ENCODE results near the gene PSMD1.
A peak's percentile ranks its signal among the peaks of the same experiment; 100 is the strongest.

The PSMD1 gene

GRCh38 chr2:231036131-231036530 is 20.5 kb upstream of the PSMD1 start:
- DNase-seq, result no peak

- DNase-seq, result no peak
Observed at GRCh38 chr2:231036578-231037106, 20.0 kb upstream of the PSMD1 start.

DNA sequence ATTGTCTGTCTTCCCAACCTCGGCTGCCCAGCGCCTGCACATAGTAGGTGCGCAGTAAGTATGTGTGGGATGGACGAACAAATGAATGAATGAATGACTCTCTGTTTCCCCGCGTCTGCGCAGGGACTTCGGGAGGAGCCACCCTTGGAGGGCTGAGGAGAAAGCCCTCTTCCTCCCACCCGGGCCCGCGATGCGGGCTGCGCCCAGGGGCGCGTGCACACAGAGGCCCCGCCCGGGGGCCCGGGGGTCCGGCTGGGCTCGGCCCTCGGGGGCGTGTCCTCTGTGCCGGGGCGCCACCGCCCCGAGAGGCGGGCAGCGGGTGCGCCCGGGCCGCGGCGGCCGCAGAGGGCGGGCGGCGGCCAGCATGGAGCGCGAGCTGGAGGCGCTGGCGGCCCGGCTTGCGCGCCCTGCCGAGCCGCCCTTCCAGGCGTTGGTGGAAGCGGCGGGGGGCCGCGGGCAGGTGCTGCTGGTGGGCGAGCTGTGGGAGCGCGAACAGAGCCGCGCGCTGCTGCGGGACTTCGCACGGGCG is 19.4 kb upstream of the PSMD1 start, which contains the start of gene C2orf72:
Gene C2orf72, plus strand, starts transcription at position 322 of the 529 bp plus-strand sequence. Its CDS starts 43 bp downstream, at position 365.
- DNase-seq, result no peak

DNA sequence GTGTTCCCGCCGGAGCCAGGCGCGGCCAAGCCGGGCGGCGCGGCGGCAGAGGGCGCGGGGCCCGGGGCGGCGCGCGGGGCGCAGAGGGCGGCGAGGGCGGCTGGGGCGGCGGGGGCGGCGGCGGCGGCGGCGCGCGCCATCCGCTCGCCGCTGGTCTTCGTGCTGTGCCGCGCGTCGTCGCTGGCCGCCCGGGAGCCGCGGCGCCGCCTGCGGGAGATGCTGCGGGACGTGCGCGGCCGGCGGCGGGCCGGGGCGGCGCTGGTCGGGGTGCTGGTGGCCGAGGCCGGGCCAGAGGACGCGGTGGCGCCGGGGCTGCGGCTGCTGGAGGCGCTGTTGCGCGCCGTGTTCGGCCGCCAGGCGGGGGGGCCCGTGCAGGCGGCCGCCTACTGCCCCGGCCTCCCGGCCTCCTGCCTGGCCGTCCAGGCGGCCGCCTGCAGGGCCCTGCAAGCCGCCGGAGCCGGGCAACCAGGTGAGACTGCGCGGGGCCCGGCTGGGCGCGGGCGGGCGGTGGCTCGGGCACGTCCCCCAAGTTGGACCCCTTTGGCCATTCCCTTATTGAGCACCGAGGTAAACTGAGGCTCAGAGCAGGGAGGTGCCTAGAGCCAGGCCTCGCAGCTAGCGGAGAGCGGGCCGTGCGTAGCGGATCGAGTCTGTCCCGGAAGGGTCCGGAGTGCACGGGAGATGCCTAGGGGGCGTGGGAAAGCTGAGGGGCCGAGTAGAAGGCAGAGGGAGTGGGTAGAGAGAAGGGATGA is 18.8 kb upstream of the PSMD1 start:
- DNase-seq, result no peak

DNA sequence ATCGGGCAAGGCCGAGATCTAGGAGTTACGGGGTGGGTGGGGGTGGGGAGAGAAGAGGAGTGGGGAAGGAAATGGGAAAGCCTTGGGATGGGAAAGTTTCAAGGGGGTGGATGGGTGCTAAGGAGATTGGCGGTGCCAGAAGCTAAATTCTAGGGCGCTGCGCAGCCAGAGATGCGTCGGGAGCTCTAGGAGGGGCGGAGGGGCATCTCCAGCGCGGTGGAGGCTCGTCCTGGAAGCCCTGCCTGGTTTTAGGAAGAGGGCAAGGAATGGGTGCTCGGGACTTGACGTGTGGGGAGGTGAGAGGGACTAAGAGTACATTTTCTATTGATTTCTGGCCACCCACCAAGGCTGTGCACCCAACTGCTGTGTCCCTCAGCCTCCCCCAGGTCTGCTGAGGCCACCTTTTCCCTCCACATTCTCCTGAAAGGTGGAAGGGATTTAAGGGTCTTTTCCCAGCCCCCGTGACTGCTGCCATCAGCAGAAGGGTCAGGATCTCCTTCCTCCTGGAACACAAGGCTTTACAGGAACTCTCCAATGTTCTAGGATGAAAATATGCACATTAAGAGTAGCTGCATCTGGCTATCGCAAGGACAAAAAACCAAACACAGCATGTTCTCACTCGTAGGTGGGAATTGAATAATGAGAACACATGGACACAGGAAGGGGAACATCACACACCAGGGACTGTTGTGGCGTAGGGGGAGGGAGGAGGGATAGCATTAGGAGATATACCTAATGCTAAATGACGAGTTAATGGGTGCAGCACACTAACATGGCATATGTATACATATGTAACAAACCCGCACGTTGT is 18.0 kb upstream of the PSMD1 start:
- no peak for DNase-seq

GRCh38 chr2:231039294-231039664 is 17.4 kb upstream of the PSMD1 start:
- DNase-seq, result no peak

DNA sequence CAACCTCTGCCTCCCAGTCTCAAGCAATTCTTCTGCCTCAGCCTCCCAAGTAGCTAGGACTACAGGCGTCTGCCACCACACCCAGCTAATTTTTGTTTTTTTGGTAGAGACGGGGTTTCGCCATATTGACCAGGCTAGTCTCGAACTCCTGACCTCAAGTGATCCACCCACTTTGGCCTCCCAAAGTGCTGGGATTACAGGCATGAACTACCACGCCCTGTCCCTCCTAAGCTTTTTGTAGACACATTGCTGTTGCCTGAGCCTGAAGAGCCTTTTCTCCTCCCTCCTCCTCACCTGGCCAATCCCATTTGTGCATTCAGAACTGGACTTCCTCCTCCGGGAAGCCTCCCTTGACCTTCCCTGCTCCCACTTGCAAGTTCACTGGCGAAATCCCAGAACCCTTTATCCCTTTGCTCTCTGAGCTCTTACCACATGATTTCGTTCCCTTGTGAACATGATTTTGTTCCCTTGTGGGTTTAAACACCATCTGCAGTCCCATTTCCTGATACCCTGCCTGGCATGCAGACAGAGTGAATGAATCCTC is 16.8 kb upstream of the PSMD1 start:
- no peak for DNase-seq

GRCh38 chr2:231041061-231041689 is 15.5 kb upstream of the PSMD1 start:
- no peak for DNase-seq

- no peak for DNase-seq
Observed at GRCh38 chr2:231043796-231044195, 12.9 kb upstream of the PSMD1 start.

GRCh38 chr2:231046916-231047273 is 9.8 kb upstream of the PSMD1 start:
- DNase-seq, result no peak

- DNase-seq, result no peak
Observed at GRCh38 chr2:231047274-231047922, 9.3 kb upstream of the PSMD1 start.

DNA sequence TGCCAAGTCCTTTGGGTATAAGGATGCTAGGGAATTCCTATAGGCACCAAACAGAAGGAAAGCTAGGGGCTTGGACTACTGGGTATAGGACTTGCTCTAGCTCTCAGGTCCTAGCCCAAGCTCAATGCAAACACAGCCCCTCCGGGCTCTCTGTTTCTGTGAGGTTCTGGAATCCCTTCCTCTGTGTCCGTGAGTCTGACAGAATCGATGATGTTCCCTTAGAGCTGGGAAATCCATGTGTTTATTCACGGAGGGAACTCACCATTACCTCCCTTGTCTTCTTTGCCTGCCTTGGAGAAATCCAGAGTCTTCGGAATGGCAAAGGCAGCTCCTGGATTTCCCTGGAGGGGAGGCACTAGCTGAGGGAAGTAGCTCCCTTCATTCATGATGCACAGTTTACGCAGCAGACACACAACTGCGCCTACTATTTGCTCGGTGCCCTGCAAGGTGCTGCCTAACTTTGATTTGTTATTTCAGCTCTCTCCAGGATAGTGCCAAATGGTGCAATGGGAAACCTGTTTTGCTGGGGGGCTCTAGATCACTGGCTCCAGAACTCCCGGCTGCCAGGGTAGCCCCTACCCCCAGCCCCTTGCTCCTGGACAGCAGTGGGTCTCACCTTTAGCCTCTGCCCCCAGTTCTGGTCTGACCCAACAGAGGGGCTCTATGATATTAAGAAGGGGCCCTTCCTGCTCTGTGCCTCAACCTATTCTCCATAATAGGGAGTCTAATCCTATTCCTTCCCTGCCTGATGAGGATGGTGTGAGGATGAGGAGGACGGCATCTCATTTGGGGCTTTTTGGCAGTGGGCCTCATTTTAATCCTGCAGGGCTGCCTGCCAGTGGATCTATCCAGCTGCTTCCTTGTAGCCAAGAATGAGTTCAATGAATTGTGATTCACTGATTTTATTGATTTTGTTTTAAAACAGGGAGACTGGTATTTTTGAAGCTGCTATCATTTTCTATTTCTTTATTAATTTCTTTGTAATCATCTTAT is 8.4 kb upstream of the PSMD1 start:
- DNase-seq, result no peak

- no peak for DNase-seq
Observed at GRCh38 chr2:231049286-231050017, 7.2 kb upstream of the PSMD1 start.

DNA sequence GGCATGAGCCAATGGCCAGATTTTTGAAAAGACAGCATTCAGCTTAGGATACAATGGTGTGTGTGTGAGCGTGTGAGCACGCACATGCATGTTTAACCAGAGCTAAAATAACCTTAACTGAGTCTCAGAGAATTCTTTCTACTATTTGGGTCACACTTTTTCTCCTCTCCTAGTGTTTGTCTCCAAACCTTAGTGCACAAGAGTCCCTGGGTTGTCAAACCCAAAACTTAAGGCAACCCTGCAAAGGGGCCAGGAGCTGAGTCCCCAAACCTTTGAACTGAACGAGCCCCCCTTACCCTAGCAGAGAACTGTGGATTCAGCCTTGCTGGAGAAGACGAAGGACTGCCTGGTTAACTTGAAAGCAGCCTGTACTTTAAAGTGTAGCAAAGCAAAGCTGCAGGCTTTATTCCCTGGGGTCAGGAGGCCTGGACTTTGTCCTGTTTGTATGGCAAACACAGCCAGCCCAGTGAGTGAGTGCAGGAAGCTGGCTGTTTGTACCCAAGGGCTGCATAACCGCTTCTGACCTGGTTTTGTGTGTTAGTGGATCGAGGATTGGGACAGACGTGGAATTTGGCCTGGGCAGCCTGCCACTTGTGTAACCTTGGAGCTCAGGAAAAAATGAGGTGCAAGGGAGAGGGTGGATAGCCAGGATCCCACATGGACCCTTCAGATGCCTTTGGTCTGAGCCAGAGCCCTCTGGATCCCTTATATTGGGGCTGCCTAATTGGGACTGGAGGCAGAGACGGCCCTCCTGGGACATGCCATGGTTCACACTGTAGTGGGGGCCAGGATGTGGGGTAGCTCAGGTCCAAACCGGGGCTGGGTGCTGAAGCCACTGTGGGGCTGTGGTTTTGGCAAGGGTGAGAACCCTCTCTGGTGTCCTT is 6.4 kb upstream of the PSMD1 start:
- DNase-seq, result no peak

- DNase-seq, result no peak
Observed at GRCh38 chr2:231051116-231051515, 5.6 kb upstream of the PSMD1 start.

- DNase-seq, result peak; percentile 73
Observed at GRCh38 chr2:231052494-231053451, 3.9 kb upstream of the PSMD1 start.

DNA sequence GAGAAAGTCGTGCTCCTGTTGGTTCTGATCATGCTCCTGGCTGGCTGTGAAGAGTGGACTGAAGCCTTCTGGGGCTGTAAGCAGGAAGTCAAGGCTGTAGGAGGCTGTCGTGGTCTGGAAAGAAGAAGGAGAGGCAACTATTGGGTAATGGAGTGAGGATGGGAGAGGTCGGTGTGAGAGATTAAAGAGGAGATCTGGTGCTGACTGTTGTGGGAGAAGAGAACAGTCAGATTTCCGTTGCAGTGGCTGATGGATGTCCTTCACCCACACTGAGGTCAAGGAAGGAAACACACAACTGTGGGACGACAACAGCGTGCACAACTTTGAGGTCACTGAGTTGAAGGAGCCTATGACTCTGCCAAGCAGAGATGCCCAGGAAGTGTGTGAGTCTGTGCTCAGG is 2.8 kb upstream of the PSMD1 start:
- no peak for DNase-seq

DNA sequence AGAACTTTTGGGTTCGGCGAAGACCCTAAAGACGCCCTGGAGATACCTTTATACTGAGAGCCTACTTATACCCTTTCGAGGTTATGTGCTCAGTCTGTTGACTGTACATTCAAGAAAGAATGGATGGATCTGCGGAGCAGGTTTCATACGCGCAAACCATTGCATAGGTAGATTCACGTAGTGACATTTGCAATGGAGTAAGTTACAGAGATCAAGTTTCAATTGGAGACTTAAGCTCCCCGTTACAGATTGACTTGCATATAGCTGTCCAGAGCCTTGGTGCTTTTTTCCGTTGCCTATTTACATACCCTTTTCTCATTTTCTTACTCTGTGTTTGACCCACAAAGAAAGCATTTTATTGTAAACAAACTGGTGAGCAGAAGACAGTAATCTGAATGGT is 923 bp downstream of the PSMD1 start:
- no peak for DNase-seq

Measured in NCI-H1105 (cell line).